ENCODE measurements around the gene C4orf54. TPM values are rescaled to one million over a fixed set of nuclear protein-coding genes. Genes with fewer than 3 reads are reported as not detected.

C4orf54 gene
- total RNA-seq, 1 experiment from 2014 or later: not detected

DNA sequence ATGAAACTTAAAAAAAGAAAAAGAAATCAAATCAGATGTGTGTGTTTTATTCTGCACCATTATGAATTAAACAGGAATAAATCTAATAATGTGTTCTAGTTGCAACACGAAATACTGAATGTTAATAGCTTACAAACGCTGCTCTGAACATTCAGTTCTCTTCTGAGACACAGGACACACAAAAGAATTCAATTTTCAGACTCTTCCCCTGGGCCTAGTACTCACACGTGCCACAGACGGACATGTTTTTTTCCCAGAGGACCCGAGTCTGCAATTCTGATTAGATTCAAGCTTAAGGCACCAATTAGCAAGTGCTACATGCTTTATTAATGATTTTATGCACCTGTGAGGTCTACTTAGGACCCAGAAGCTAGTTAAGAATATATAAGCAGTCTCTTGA lies 20.5 kb downstream of the C4orf54 start:
- H3K23ac ChIP-seq (ENCODE audit: insufficient read length, low read depth, low read length): no peak overlapping the region
- H3K79me1 ChIP-seq (ENCODE audit: insufficient read depth, low read depth, low read length, poor library complexity, severe bottlenecking): no peaks in the 10 kb centered on the region
- no peak overlapping the region for H2BK15ac ChIP-seq (ENCODE audit: low read depth, low read length)
- no peak overlapping the region for H2AK5ac ChIP-seq (ENCODE audit: insufficient read length, low read length)
- Mint-ChIP-seq H3K4me3 (no peak overlapping the region), H3K4me1 (peaks cover 6 to 17% of the 10 kb centered on the region in 2 experiments), H3K27me3 (ENCODE audit: low read depth) (peaks cover 2% of the 10 kb centered on the region; the same call in 1 of the 2 replicates), H3K9me3 (no peaks in the 10 kb centered on the region; a peak in 2 of 5 replicates), H3K27ac (no peak overlapping the region), H3K36me3 (ENCODE audit: insufficient read depth in 1 of 3, low read depth in 3 of 3) (no peaks in the 10 kb centered on the region)
- no peak overlapping the region for H4K91ac ChIP-seq (ENCODE audit: insufficient read length, low read depth, low read length)
- H4K8ac ChIP-seq (replicated peaks; ENCODE audit: insufficient read length, low read depth, low read length): no peak overlapping the region
- H4K5ac ChIP-seq (ENCODE audit: insufficient read length, low read depth, low read length): no peak overlapping the region
- H3K4ac ChIP-seq (ENCODE audit: low read depth, low read length): no peak overlapping the region
- no peak overlapping the region for H3K14ac ChIP-seq (ENCODE audit: insufficient read depth, low read length)
- no peak overlapping the region for H2AFZ ChIP-seq (ENCODE audit: low read length)
- H3T11ph ChIP-seq (ENCODE audit: low read length): no peak overlapping the region
- no peaks in the 10 kb centered on the region for H3K79me2 ChIP-seq (ENCODE audit: insufficient read depth, low read length)
- H2BK5ac ChIP-seq (ENCODE audit: insufficient read length, low read length): no peak overlapping the region
- H3K27ac ChIP-seq (ENCODE audit: insufficient read length, low read depth, low read length): no peak overlapping the region
- no peak for DNase-seq
- H3K23me2 ChIP-seq (ENCODE audit: insufficient read length, low read depth, low read length, poor library complexity, severe bottlenecking): no peaks in the 10 kb centered on the region
- H3K27me3 ChIP-seq (ENCODE audit: insufficient read depth, low read length): no peaks in the 10 kb centered on the region
- no peak overlapping the region for H2BK12ac ChIP-seq (ENCODE audit: insufficient read length, low read depth, low read length)
- no peak overlapping the region for H2BK120ac ChIP-seq (ENCODE audit: low read depth, low read length, poor library complexity, severe bottlenecking)
- H2BK20ac ChIP-seq (ENCODE audit: low read depth, low read length, poor library complexity, severe bottlenecking): no peak overlapping the region
- no peak overlapping the region for H3K18ac ChIP-seq (ENCODE audit: insufficient read length, low read depth, low read length)
- no peak overlapping the region for H3K4me2 ChIP-seq (ENCODE audit: insufficient read depth, insufficient read length, low read length)
- H3K56ac ChIP-seq (ENCODE audit: insufficient read length, low read depth, low read length): no peak overlapping the region
- no peaks in the 10 kb centered on the region for H4K20me1 ChIP-seq (ENCODE audit: control insufficient read depth, insufficient read depth, insufficient read length)
- no peak overlapping the region for H3K9ac ChIP-seq (ENCODE audit: extremely low read depth, insufficient read length, low read length)
- no peaks in the 10 kb centered on the region; the same call in 1 of the 2 replicates for H3K4me1 ChIP-seq (ENCODE audit: insufficient read depth, low read length)
- H3K9me3 ChIP-seq (ENCODE audit: control insufficient read depth, low read depth, low read length): no peaks in the 10 kb centered on the region
- TF ChIP-seq, protein P1, sequence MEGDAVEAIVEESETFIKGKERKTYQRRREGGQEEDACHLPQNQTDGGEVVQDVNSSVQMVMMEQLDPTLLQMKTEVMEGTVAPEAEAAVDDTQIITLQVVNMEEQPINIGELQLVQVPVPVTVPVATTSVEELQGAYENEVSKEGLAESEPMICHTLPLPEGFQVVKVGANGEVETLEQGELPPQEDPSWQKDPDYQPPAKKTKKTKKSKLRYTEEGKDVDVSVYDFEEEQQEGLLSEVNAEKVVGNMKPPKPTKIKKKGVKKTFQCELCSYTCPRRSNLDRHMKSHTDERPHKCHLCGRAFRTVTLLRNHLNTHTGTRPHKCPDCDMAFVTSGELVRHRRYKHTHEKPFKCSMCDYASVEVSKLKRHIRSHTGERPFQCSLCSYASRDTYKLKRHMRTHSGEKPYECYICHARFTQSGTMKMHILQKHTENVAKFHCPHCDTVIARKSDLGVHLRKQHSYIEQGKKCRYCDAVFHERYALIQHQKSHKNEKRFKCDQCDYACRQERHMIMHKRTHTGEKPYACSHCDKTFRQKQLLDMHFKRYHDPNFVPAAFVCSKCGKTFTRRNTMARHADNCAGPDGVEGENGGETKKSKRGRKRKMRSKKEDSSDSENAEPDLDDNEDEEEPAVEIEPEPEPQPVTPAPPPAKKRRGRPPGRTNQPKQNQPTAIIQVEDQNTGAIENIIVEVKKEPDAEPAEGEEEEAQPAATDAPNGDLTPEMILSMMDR (conservative IDR thresholded peaks at IDR 0.05): no peak
- WGBS (ENCODE audit: extremely low coverage, insufficient read length, low lambda C conversion rate): no CpG with 5 or more reads among the region's 5 CpGs

Data from H9 (cell line).